Islet of Langerhans (tissue), 1 donor: ENCODE data around the gene CENPVL3.
"Not testable (repeated sequence)": the region's sequence is repeated elsewhere in the genome, so short reads cannot be mapped to it uniquely, and the experiment has no call there.

ENCODE experiments used
- FAIRE-seq: peaks from one replicate; lab custom pipeline; 2011; peaks lifted over from hg19 to GRCh38; lab: Jason Lieb, UNC

CENPVL3 gene

GRCh38 chrX:51618241-51619155 is at the start of gene CENPVL3:
Gene CENPVL3 (minus strand): TSS chrX:51618912. CDS start chrX:51618873, 39 bp downstream.
- FAIRE-seq = not testable (repeated sequence)

- no peak for FAIRE-seq
Observed at GRCh38 chrX:51665981-51666380, 47.3 kb upstream of the CENPVL3 start.

- no peak for FAIRE-seq
Observed at GRCh38 chrX:51643377-51643776, 24.7 kb upstream of the CENPVL3 start.

DNA sequence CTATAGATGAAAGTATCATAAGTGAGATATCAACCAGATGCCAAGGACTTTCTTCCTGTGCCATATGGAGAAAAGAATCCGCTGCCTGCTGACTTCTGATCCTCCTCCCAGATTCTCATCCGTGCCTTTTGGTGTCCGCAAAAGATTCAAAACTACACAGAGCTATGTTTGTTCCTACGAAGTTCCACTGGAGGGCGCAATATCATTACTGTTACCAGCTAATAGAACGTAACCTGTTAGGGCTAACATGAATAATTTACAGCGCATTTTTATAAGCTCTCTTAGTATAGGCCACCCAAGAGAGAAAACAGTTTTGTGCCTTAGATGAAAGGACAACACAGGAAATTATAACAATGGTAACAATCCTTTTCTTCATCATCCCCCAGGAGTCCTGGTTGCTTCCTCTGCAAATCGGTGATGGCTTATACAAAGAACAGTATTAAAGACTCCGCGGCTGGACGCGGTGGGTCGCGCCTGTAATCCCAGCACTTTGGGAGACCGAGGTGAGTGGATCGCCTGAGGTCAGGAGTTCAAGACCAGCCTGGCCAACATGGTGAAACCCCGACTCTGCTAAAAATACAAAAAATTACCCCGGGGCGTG is 22.8 kb upstream of the CENPVL3 start:
- peak; percentile 99 for FAIRE-seq

DNA sequence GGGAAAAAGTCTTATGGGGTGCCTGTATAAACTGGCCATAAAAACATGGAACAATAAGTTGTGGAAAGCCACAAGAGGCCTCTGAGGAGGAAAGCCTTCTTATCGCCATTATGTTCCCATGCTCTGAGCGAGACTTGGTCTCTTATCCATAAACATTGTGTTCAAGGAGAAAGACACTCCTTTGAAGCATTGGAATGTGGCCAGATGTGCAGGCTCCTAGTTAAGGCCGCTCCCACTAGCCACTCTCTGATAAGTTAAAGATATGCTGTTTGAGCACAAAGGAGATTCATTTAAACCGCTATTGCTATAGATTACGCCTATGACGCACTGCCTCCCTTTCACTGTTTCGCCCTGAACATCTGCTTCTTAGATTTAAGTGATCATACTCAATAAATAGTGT is 17.8 kb upstream of the CENPVL3 start:
- not testable (repeated sequence) for FAIRE-seq

GRCh38 chrX:51614353-51615012 is 4.2 kb downstream of the CENPVL3 start:
- FAIRE-seq = peak; percentile 43

DNA sequence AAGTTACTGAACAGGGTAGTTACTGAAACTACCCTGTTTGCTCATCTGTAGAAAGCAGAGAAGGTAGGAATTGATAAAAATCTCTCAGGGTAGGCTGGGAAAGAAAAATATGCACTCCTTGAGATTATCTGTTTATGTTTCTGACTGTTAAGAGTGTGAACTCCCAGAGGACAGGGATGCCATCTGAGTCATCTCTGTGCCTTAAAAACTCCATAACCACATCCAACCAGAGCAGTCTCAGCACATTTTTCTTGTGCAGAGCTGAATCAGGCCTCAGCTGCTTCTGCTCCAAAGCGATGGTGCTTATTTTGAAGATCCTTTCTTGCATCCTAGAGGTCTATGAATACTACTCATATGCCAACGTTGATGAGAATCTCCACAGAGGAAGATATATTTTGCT is 9.9 kb downstream of the CENPVL3 start:
- no peak for FAIRE-seq

- FAIRE-seq = no peak
Observed at GRCh38 chrX:51608126-51608525, 10.6 kb downstream of the CENPVL3 start.

- no peak for FAIRE-seq
Observed at GRCh38 chrX:51606446-51606845, 12.3 kb downstream of the CENPVL3 start.

GRCh38 chrX:51598899-51599298 is 19.8 kb downstream of the CENPVL3 start:
- FAIRE-seq = no peak

DNA sequence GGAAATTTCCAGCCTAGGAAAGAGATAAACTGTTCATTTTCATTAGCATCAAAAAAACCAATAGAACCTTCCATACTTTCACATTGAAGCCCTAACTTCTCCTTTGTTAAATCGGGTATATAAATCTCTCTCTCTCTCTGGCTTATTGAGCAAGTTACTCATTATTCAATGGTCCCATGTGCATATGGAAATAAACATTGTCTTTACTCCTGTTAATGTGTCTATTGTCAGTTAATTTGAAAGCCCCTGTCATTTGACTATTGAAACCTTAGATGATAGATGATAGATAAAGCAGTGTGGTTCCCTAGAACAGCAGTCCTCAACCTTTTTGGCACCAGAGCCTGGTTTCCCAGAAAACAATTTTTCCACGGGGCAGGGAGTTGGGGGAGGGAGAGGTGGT is 46.8 kb downstream of the CENPVL3 start:
- FAIRE-seq = no peak

- FAIRE-seq = no peak
Observed at GRCh38 chrX:51569561-51569960, 49.2 kb downstream of the CENPVL3 start.

DNA sequence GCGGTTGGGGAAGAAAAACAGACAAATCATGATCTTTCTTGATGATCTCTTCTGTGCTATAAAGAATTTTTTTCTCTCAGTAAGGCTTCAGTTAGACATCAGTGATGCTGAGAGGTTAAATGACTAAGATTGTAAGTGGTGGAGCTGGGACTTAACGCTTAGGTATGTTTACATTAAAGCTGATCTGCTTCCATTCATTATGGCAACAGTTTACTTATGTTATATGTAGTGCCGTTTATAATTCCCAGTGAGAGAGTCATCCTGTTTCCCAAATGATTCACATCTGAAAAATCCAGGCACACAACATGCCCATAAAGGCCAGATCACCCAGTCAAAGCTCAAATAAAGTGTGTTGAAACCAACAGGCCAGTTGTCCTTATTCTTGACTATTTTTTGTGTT is 50.1 kb downstream of the CENPVL3 start:
- FAIRE-seq = no peak
